K562 (cell line): ENCODE measurements around the gene FKRP. TPM values are rescaled to one million over a fixed set of nuclear protein-coding genes. Genes with fewer than 3 reads are reported as not detected.

Source experiments
- ATAC-seq: fragments of 200-7000 bp; cut with Tn5 transposase; 3 replicates; pipeline ENCODE4 v1.9.1; 2020; ENCODE audit warnings: moderate library complexity
- BruUV-seq: library from RNA; stranded (reverse); fragments of 400-500 nt; replicated peaks from 2 replicates; lab custom pipeline; 2021; lab: Mats Ljungman, UMichigan
- CTCF ChIA-PET: fragments of 300-600 bp; formaldehyde crosslinking; extraction: SDS; loops from one replicate; lab custom pipeline; 2021; ENCODE audit warnings: low intra/inter-chr PET ratio; lab: Yijun Ruan, JAX
- POLR2A ChIA-PET: fragments of 300-600, 350-650 bp; sonication (Branson Sonifier 250); formaldehyde crosslinking; extraction: SDS; loops from one replicate; lab custom pipeline; 2021; ENCODE audit warnings: antibody characterized with exemption, inconsistent platforms; lab: Yijun Ruan, JAX
- DNase-seq, 4 experiments: peaks; one replicate each; pipeline versions ENCODE4 v3.0.0 to v3.0.0-alpha.2; 2011 to 2018; ENCODE audit warnings: low spot score in 3 of 4, mixed read lengths in 3 of 4; ENCODE audit errors: extremely low read depth in 1 of 4
- FAIRE-seq: peaks from 2 replicates; lab custom pipeline; 2011; peaks lifted over from hg19 to GRCh38; lab: Jason Lieb, UNC
- H2AFZ ChIP-seq: 2 replicates; pipeline ENCODE4 v1.6.0; 2011; ENCODE audit warnings: low read depth, low read length, control low read depth, inconsistent platforms
- H3K27ac ChIP-seq: fragments of 200-600 bp; 3 replicates; pipeline ENCODE4 v1.8.0; 2011; ENCODE audit warnings: low read depth, mild to moderate bottlenecking, control low read depth, inconsistent platforms, low read length, moderate library complexity, mixed read lengths; ENCODE audit errors: extremely low read depth
- H3K27me3 ChIP-seq, 2 experiments: fragments of 300-600 bp in 1 of 2; 2 replicates in 1 of 2; 3 replicates in 1 of 2; pipeline versions ENCODE4 v1.6.0 to v1.8.0; 2011; ENCODE audit warnings: inconsistent platforms in 2 of 2, low read length in 2 of 2, mild to moderate bottlenecking in 1 of 2, mixed read lengths in 1 of 2, moderate library complexity in 1 of 2; ENCODE audit not compliant: control insufficient read depth in 2 of 2, insufficient read depth in 2 of 2
- H3K36me3 ChIP-seq: fragments of 300-600 bp; 3 replicates; pipeline ENCODE4 v1.8.0; 2011; ENCODE audit warnings: mild to moderate bottlenecking, low read length, inconsistent platforms; ENCODE audit not compliant: control insufficient read depth, insufficient read depth
- H3K4me1 ChIP-seq, 2 experiments: fragments of 200-600 bp in 1 of 2; replicated peaks in 1 of 2; 2 replicates in 1 of 2; 3 replicates in 1 of 2; pipeline versions ENCODE4 v1.5.1 to v1.8.0; 2011; ENCODE audit warnings: inconsistent platforms in 2 of 2, low read length in 2 of 2, mild to moderate bottlenecking in 1 of 2, mixed read lengths in 1 of 2, moderate library complexity in 1 of 2; ENCODE audit not compliant: control insufficient read depth in 2 of 2, insufficient read depth in 2 of 2
- H3K4me2 ChIP-seq: 2 replicates; pipeline ENCODE4 v1.6.1; 2011; ENCODE audit warnings: low read length, control low read depth, inconsistent platforms, mixed read lengths; ENCODE audit not compliant: insufficient read depth
- H3K4me3 ChIP-seq: fragments of 200-600 bp; sonication (generic), shearing (Covaris generic); 2 replicates; pipeline ENCODE4 v1.5.1; 2016; ENCODE audit warnings: control low read depth, inconsistent platforms
- H3K79me2 ChIP-seq: fragments of 200-600 bp; 3 replicates; pipeline ENCODE4 v1.8.0; 2011; ENCODE audit warnings: low read length, inconsistent platforms; ENCODE audit not compliant: control insufficient read depth, insufficient read depth
- H3K9ac ChIP-seq, 2 experiments: 2 replicates each; pipeline versions ENCODE4 v1.6.0 to v1.6.1; 2011; ENCODE audit warnings: low read depth in 2 of 2, low read length in 2 of 2, control low read depth in 1 of 2, inconsistent platforms in 1 of 2, mild to moderate bottlenecking in 1 of 2, mixed read lengths in 1 of 2; ENCODE audit not compliant: insufficient read depth in 1 of 2
- H3K9me1 ChIP-seq: one replicate; pipeline ENCODE4 v1.6.0; 2011; ENCODE audit warnings: inconsistent platforms, mild to moderate bottlenecking, low read length, moderate library complexity; ENCODE audit not compliant: control insufficient read depth, insufficient read depth
- H3K9me3 ChIP-seq: replicated peaks from 2 replicates; pipeline ENCODE4 v1.5.1; 2011; ENCODE audit warnings: low read depth, low read length, inconsistent platforms; ENCODE audit not compliant: control insufficient read depth, insufficient read depth
- H4K20me1 ChIP-seq: replicated peaks from 2 replicates; pipeline ENCODE4 v1.6.1; 2011; ENCODE audit warnings: low read length, inconsistent platforms, mixed read lengths; ENCODE audit not compliant: control insufficient read depth, insufficient read depth
- CUX1 ChIP-seq: fragments of 200-800 bp; sonication (Bioruptor generic); IDR thresholded peaks from 2 replicates; pipeline ENCODE4 v1.6.1; 2016; ENCODE audit warnings: missing genetic modification characterization, missing compliant biosample characterization
- ILF3 ChIP-seq: fragments of 450-650 bp; IDR thresholded peaks from 2 replicates; pipeline ENCODE4 v1.6.1; 2018; ENCODE audit warnings: antibody characterized with exemption, mild to moderate bottlenecking, moderate library complexity, borderline replicate concordance
- MAZ ChIP-seq, 2 experiments: fragments of 450-650 bp in 1 of 2; sonication (generic) in 1 of 2; formaldehyde crosslinking; IDR thresholded peaks in 1 of 2; conservative IDR thresholded peaks in 1 of 2; 2 replicates each; pipeline versions ENCODE4 v1.4.0 to v1.5.0; 2020; ENCODE audit warnings: mild to moderate bottlenecking in 1 of 2, missing genetic modification reagents in 1 of 2
- SMAD4 ChIP-seq: fragments of 250-450 bp; sonication (Bioruptor Pico); conservative IDR thresholded peaks from 2 replicates; pipeline ENCODE4 v1.8.0; 2021; ENCODE audit warnings: inconsistent platforms, mild to moderate bottlenecking, moderate library complexity
- ZNF165 ChIP-seq: fragments of 250-450 bp; sonication (Bioruptor Pico); IDR thresholded peaks from 2 replicates; pipeline ENCODE4 v1.4.0; 2020; ENCODE audit warnings: borderline replicate concordance
- ZNF592 ChIP-seq: fragments of 450-650 bp; IDR thresholded peaks from 2 replicates; pipeline ENCODE4 v1.6.1; 2017; ENCODE audit warnings: antibody characterized with exemption, mild to moderate bottlenecking
- WGBS: fragments of 100-300 bp; shearing (Covaris generic); methylation state at CpG from one replicate; pipeline ENCODE4 v1.1.6; 2016; ENCODE audit warnings: low coverage, mixed read lengths; ENCODE audit not compliant: insufficient coverage; ENCODE audit errors: missing lambda C conversion rate; 5-methylcytosine and 5-hydroxymethylcytosine counted together
- in situ Hi-C: fragments of 300-500 bp; cut with MboI; formaldehyde crosslinking; loops from 4 replicates; pipeline ENCODE4 v1.15.0; 2018; ENCODE audit warnings: inconsistent platforms, mixed read lengths
- intact Hi-C: fragments of 100-400 bp; cut with micrococcal nuclease; formaldehyde crosslinking; loops from 2 replicates; pipeline ENCODE4 v1.14.2; 2022
- polyA plus RNA-seq, 8 experiments: library from polyadenylated mRNA; depleted of rRNA in 4 of 8; stranded (reverse) in 5 of 8; unstranded in 3 of 8; fragments of >200 nt; fragmentation: Nextera tagmentation in 2 of 8; fragmentation: Illumina TruSeq in 1 of 8; extraction: Ambion mirVana in 2 of 8; extraction: Trizol in 1 of 8; gene quantifications; 2 replicates each; pipeline versions ENCODE4 v1.2.1 to v1.2.3, GENCODE V29; 2011 to 2014; ENCODE audit warnings: inconsistent platforms in 1 of 8, missing spikeins in 1 of 8
- total RNA-seq, 7 experiments: library from RNA; depleted of rRNA in 6 of 7; stranded (reverse); fragments of >200 nt in 6 of 7; fragmentation: Illumina TruSeq in 2 of 7; extraction: Trizol in 2 of 7; gene quantifications; 2 replicates each; pipeline versions ENCODE4 v1.2.1 to v1.2.3, GENCODE V29; 2011 to 2021; ENCODE audit warnings: low replicate concordance in 1 of 7

FKRP gene
- total and polyA plus RNA-seq, 9 of the 15 experiments (the other 6 are each of a cell fraction or from before 2014, with no cell fraction given), result 0.68 to 16.1 (median 6.5) TPM

GRCh38 chr19:46787040-46787330, 41.1 kb downstream of the FKRP start:
- DNase-seq (no peak), FAIRE-seq (no peak), ATAC-seq (no peak)
- H3K27ac ChIP-seq, result peak overlapping the region; percentile 95
- ChIA-PET CTCF (no interaction called here), POLR2A (interaction anchor here (0.6 to 5.9 kb wide), 20 partner anchors 11 to 1785 kb away, joined by 3 to 89 read pairs (median 4); partner anchors contain the start of gene DACT3)
- peaks cover 30 to 49% of the 10 kb centered on the region in 2 experiments for H3K4me1 ChIP-seq
- H3K9ac ChIP-seq, result peak overlapping the region; percentile 99
- intact Hi-C loops (loop anchor here (5.0 kb wide), 1 partner anchor 40 kb away; no protein-coding TSS in a partner anchor), in situ Hi-C loops (no loop called here)
- no TSS peak for BruUV-seq
- peak overlapping the region; percentile 92 for H3K4me2 ChIP-seq
- H3K36me3 ChIP-seq, result peaks cover 47% of the 10 kb centered on the region
- H3K9me1 ChIP-seq, result peaks cover 5% of the 10 kb centered on the region
- no peaks in the 10 kb centered on the region for H3K27me3 ChIP-seq
- no peaks in the 10 kb centered on the region for H3K9me3 ChIP-seq
- peak overlapping the region; percentile 91 for H3K4me3 ChIP-seq
- H4K20me1 ChIP-seq, result peaks cover 47% of the 10 kb centered on the region
- H3K79me2 ChIP-seq, result peaks cover 67% of the 10 kb centered on the region
- WGBS, result 0% methylated on average over 4 of the region's 5 CpGs
- no peak overlapping the region for H2AFZ ChIP-seq
- TF ChIP-seq ZNF165 (CRISPR knock-in tag), result no peak
- TF ChIP-seq MAZ (CRISPR knock-in tag; conservative IDR thresholded peaks at IDR 0.05 in 1 of 2, IDR thresholded peaks at IDR 0.05 in 1 of 2), result no peak
- TF ChIP-seq SMAD4, result no peak
- no peak for TF ChIP-seq ILF3
- TF ChIP-seq CUX1 (CRISPR knock-in tag), result 0 out of 2 replicates have a peak, but pooled peaks have one; percentile 14
- 0 out of 2 replicates have a peak, but pooled peaks have one; percentile 2 for TF ChIP-seq ZNF592
